ENCODE results near the gene SDC4. TPM values are rescaled to one million over a fixed set of nuclear protein-coding genes. Genes with fewer than 3 reads are reported as not detected.

Gene SDC4
- total and polyA plus RNA-seq, 2 experiments from 2014 or later: 410 to 454 TPM

GRCh38 chr20:45347297-45347935, 808 bp downstream of the SDC4 start:
- WGBS, 2 experiments (ENCODE audit: low coverage in 1 of 2, low lambda C conversion rate in 2 of 2, missing lambda C conversion rate in 2 of 2): 0% methylated on average over 9 of the region's 10 CpGs
- Histone ChIP-seq H3K36me3 (ENCODE audit: low read depth) (peaks cover 9% of the 10 kb centered on the region; the same call in 1 of the 2 replicates), H3K79me2 (ENCODE audit: insufficient read depth) (peaks cover 57% of the 10 kb centered on the region), H3K4me2 (ENCODE audit: unreplicated experiment) (peak overlapping the region; percentile 98), H3K4me1 (ENCODE audit: insufficient read depth) (peaks cover 35% of the 10 kb centered on the region), H4K20me1 (ENCODE audit: insufficient read depth) (no peaks in the 10 kb centered on the region), H2AFZ (no peak overlapping the region), H3K9me3 (ENCODE audit: low read depth) (no peaks in the 10 kb centered on the region), H3F3A (ENCODE audit: insufficient read depth) (peaks cover 60% of the 10 kb centered on the region), H3K27ac (peak overlapping the region; percentile 99), H3K9me2 (ENCODE audit: insufficient read depth) (no peaks in the 10 kb centered on the region), H3K4me3 (peak overlapping the region; percentile 99), H3K9ac (peak overlapping the region; percentile 100), H3K27me3 (replicated peaks; ENCODE audit: insufficient read depth) (no peaks in the 10 kb centered on the region)
- TF ChIP-seq EZH2phosphoT487 (IDR thresholded peaks at IDR 0.05; ENCODE audit: insufficient read depth, low read depth) (no peak), EZH2 (IDR thresholded peaks at IDR 0.05; ENCODE audit: insufficient read depth, poor library complexity, severe bottlenecking) (no peak)
- in situ Hi-C loops (cut with MboI): no loop called here
- peak; percentile 59 for DNase-seq

DNA sequence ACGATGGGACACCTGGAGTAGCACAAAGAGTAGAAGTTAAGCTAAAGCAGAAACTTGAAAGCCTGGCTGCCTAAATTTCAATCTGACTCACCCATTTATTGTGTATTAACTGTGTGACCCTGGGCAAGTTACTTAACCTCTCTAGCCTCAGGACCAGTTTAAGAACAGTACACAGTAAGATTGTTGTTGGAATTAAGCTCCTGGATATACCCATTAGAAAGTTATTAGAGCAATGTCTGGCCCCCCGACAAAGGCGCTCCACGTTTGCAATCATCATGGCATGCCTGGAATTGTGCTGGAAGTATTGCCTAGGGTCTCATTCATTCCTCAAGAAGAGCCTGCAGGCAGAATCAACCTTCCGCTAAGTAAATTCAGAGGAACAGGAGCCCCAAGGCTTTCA, 1.4 kb downstream of the SDC4 start:
- Histone ChIP-seq H4K20me1 (ENCODE audit: insufficient read depth) (no peaks in the 10 kb centered on the region), H3K9me3 (ENCODE audit: low read depth) (no peaks in the 10 kb centered on the region), H3K9ac (peak overlapping the region; percentile 100), H3F3A (ENCODE audit: insufficient read depth) (peaks cover 64% of the 10 kb centered on the region), H3K79me2 (ENCODE audit: insufficient read depth) (peaks cover 63% of the 10 kb centered on the region), H3K27me3 (replicated peaks; ENCODE audit: insufficient read depth) (no peaks in the 10 kb centered on the region), H3K36me3 (ENCODE audit: low read depth) (peaks cover 10% of the 10 kb centered on the region; the same call in 1 of the 2 replicates), H3K9me2 (ENCODE audit: insufficient read depth) (no peaks in the 10 kb centered on the region), H3K4me1 (ENCODE audit: insufficient read depth) (peaks cover 41% of the 10 kb centered on the region), H3K4me3 (peak overlapping the region; percentile 99), H2AFZ (no peak overlapping the region), H3K4me2 (ENCODE audit: unreplicated experiment) (peak overlapping the region; percentile 98), H3K27ac (peak overlapping the region; percentile 99)
- in situ Hi-C loops (cut with MboI): no loop called here
- DNase-seq: no peak
- no peak for TF ChIP-seq EZH2phosphoT487 (IDR thresholded peaks at IDR 0.05; ENCODE audit: insufficient read depth, low read depth)
- TF ChIP-seq EZH2 (IDR thresholded peaks at IDR 0.05; ENCODE audit: insufficient read depth, poor library complexity, severe bottlenecking): no peak
- WGBS, 2 experiments (ENCODE audit: low coverage in 1 of 2, low lambda C conversion rate in 2 of 2, missing lambda C conversion rate in 2 of 2): 19 to 23% methylated on average over 5 of the region's 5 CpGs

DNA sequence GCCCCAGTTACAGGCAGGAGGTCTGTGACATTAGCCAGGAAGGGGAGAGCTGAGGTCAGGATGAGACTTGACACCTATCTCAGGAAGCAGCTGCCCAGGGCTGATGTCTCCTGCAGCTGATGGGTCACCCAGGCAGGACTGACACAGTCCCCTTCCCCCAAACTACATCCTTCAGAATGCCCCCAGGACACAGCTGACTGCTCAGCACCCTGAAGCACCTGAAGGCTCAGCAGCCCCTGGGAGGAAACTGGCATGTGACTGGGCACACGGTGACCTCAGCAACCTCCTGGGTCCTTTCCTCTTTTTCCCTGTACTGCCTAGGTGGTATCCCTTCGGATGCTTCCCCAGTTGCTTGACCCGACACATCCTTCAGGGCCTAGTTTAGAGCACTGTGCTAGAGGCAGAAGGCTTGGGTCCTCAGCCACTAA, 1.9 kb downstream of the SDC4 start:
- peaks cover 70% of the 10 kb centered on the region for H3F3A ChIP-seq (ENCODE audit: insufficient read depth)
- no peaks in the 10 kb centered on the region for H3K9me2 ChIP-seq (ENCODE audit: insufficient read depth)
- H3K36me3 ChIP-seq (ENCODE audit: low read depth): peaks cover 15% of the 10 kb centered on the region; the same call in 1 of the 2 replicates
- in situ Hi-C loops (cut with MboI): no loop called here
- peak overlapping the region; percentile 99 for H3K27ac ChIP-seq
- H3K27me3 ChIP-seq (replicated peaks; ENCODE audit: insufficient read depth): no peaks in the 10 kb centered on the region
- 48 to 50% methylated on average over 3 of the region's 3 CpGs for WGBS, 2 experiments (ENCODE audit: low coverage in 1 of 2, low lambda C conversion rate in 2 of 2, missing lambda C conversion rate in 2 of 2)
- H3K4me3 ChIP-seq: peak overlapping the region; percentile 99
- TF ChIP-seq EZH2 (IDR thresholded peaks at IDR 0.05; ENCODE audit: insufficient read depth, poor library complexity, severe bottlenecking) (no peak), EZH2phosphoT487 (IDR thresholded peaks at IDR 0.05; ENCODE audit: insufficient read depth, low read depth) (no peak)
- no peak overlapping the region for H2AFZ ChIP-seq
- H3K4me1 ChIP-seq (ENCODE audit: insufficient read depth): peaks cover 46% of the 10 kb centered on the region
- H4K20me1 ChIP-seq (ENCODE audit: insufficient read depth): no peaks in the 10 kb centered on the region
- H3K4me2 ChIP-seq (ENCODE audit: unreplicated experiment): peak overlapping the region; percentile 98
- DNase-seq: no peak
- H3K79me2 ChIP-seq (ENCODE audit: insufficient read depth): peaks cover 68% of the 10 kb centered on the region
- H3K9me3 ChIP-seq (ENCODE audit: low read depth): no peaks in the 10 kb centered on the region
- peak overlapping the region; percentile 100 for H3K9ac ChIP-seq

GRCh38 chr20:45345104-45345936, 2.9 kb downstream of the SDC4 start:
- no peak overlapping the region for H2AFZ ChIP-seq
- peak overlapping the region; percentile 100 for H3K9ac ChIP-seq
- H3K27ac ChIP-seq: peak overlapping the region; percentile 99
- TF ChIP-seq EZH2phosphoT487 (IDR thresholded peaks at IDR 0.05; ENCODE audit: insufficient read depth, low read depth) (no peak), EZH2 (IDR thresholded peaks at IDR 0.05; ENCODE audit: insufficient read depth, poor library complexity, severe bottlenecking) (no peak)
- no peaks in the 10 kb centered on the region for H3K9me2 ChIP-seq (ENCODE audit: insufficient read depth)
- 59 to 64% methylated on average over 9 of the region's 9 CpGs for WGBS, 2 experiments (ENCODE audit: low coverage in 1 of 2, low lambda C conversion rate in 2 of 2, missing lambda C conversion rate in 2 of 2)
- in situ Hi-C loops (cut with MboI): no loop called here
- no peak for DNase-seq
- no peaks in the 10 kb centered on the region for H3K9me3 ChIP-seq (ENCODE audit: low read depth)
- peaks cover 25% of the 10 kb centered on the region; the same call in 1 of the 2 replicates for H3K36me3 ChIP-seq (ENCODE audit: low read depth)
- peaks cover 78% of the 10 kb centered on the region for H3K79me2 ChIP-seq (ENCODE audit: insufficient read depth)
- peaks cover 53% of the 10 kb centered on the region for H3K4me1 ChIP-seq (ENCODE audit: insufficient read depth)
- H3F3A ChIP-seq (ENCODE audit: insufficient read depth): peaks cover 79% of the 10 kb centered on the region
- peak overlapping the region; percentile 98 for H3K4me2 ChIP-seq (ENCODE audit: unreplicated experiment)
- H4K20me1 ChIP-seq (ENCODE audit: insufficient read depth): no peaks in the 10 kb centered on the region
- H3K27me3 ChIP-seq (replicated peaks; ENCODE audit: insufficient read depth): no peaks in the 10 kb centered on the region
- H3K4me3 ChIP-seq: peak overlapping the region; percentile 99
